ENCODE data around the gene FBF1.
"Not testable (repeated sequence)": the region's sequence is repeated elsewhere in the genome, so short reads cannot be mapped to it uniquely, and the experiment has no call there.

The FBF1 gene

DNA sequence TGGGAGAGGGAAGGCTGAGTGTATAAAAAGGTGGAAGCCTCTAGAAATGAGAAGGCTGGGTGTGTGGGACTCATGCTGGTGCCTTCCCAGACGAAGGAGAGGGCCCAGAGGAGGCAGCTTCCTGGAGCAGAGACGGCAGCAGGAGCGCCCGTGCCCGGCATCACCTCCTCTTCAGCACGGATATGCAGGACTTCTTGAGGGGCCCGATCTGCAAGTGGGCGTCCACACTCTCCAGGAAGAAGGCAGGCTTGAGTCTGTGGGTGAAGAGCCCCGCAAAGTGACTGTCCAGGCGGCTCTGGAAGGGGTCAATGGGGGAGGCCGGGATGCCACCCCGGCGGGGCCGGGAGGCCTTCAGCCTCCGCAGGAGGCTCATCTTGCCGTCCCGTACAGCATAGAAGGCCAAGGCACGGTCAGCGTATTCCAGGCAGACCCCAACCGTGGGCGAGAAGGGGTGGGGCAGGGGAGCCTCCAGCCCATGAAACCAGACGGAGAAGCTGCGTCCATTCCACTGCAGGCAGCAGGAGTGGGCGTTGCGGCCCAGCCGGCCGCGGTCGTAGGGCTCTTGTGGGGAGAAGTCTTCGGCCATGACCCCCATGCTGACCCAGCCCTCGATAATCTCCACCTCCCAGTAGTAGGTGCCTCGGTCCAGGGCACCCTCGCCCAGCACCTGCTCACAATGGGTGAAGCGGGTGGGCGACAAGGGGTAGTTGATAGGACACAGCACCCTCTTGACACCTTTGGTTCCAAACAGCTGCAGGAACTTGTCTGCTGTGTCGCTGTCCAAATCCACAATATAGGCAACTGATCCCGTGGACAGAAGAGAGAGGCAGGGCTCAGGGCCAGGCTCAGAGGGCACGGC, 66.3 kb downstream of the FBF1 start:
- no peak for DNase-seq

DNA sequence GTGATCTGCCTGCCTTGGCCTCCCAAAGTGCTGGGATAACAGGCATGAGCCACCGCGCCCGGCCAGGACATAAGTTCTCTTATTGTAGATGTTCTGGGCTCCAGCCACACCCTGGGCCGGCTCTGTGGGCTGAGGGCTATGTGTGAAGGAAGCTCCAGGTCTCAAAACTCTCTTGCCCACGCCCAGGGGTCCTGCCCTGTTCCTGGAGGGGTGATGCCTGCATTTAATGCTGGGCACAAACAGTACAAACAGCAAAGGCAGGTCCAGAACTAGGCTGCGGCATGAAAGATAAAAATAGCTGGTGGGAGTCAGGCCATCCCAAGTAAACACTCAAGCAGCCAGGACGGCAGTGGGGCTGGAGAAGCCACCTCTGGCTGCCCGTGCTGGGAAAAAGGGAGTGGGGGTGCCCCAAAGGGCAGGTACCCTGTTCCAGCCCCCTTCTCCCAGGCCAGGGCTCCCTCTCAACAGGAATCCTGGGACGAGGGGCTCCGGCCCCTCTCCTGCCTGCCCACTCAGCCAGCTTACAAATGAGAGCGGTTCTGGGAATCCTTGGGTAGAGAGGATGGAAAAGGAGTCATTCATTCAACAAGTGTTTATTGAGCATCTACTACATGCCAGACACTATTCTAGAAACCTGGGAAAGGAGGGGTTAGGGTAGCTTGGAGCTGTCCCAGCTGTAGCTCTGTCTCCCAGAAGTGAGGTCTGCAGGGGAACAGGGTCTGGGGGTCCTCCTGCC, 67.1 kb downstream of the FBF1 start:
- no peak for DNase-seq

DNA sequence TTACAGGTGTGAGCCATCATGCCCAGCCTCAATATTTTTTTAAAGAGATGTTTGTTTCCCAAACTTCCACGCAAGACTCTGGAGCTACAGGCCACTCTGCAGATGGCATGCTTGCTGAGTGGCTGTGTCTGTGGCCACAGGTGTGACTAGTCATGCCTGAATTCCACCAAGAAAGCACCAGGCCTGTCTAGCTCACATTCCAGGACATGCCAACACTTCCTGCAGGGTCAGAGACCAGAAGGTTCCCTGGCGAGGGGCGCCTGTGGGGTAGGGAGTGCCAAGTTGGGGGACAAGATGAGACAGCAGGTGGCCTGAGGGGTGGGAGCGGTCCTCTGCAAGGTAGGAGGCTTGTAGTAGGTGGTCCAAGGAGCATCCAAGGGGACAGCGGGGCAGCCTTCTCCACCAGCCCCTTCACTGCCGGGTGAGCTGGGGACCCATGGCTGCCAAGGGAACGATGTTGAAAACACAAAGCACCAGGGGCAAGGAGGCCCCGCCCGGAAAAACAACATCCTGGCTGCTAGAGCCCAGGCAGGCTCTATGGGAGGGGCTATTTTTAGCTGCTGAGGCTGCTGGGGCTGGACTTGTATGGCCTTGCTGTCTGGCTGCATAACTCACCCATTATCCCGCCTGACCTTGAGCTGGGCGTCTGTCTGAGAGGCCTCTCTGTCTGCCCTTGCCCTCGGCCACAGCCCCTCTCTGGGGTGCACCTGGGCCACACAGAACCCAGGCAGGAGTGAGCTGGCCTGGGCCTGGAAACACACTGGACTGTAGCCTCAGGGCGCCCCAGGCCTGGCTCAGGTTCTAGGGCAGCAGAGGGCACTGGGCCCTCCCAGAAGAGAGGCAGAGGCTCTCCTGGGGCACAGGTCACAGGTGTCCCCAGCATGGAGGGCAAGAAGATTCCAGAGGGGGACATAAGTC, 68.1 kb downstream of the FBF1 start:
- peak; percentile 23 for DNase-seq

DNA sequence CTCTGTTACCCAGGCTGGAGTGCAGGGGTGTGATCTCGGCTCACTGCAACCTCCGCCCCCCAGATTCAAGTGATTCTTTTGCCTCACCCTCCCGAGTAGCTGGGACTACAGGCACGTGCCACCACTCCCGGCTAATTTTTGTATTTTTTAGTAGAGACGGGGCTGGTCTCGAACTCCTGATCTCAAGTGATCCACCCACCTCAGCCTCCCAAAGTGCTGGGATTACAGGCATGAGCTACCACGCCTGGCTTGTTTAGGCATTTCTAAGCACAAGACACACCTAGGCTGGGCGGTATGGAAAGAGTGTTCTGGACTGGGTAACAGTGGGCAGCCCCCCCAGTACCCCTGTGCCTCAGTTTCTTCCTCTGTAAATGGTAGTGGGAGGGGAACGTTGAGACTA, 70.6 kb downstream of the FBF1 start:
- not testable (repeated sequence) for DNase-seq

DNA sequence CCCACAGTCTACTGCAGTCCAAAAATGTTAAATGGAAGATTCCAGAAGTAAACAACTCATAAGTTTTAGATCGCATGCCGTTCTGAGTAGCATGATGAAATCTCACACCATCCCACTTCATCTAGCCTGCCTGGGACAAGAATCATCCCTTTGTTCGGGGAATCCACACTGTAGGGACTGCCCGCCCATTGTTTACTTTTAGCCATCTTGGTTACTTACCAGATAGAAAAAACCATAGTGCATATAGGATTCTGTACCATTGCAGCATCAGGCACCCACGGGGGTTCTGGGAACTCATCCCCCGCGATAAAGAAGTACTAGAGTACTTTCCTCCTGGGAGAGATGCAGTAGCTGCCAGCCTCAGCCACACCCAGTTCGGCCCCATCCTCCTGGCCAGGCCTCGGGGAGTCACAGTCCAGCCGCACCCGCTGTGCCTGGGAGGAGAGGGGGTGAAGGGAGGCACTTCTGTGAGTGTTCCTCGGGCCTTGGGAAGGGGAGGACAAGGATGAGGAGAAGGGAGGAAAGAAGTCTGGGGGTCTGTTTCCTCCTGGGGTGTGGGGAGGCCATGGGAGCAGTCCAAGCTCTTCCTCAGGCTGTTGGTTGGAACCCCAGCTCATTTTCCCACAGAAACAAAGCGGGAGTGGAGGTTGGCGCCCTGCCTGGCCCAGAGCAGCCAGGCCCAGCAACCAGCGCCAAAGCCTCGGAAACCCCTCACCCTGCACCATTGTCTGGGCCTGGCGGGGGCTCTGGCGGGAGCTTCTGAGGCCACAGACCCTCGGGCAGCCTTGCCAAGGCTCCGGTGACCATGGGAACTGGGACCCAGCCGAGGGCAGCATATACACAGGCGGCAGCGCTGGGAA, 71.3 kb downstream of the FBF1 start:
- no peak for DNase-seq

DNA sequence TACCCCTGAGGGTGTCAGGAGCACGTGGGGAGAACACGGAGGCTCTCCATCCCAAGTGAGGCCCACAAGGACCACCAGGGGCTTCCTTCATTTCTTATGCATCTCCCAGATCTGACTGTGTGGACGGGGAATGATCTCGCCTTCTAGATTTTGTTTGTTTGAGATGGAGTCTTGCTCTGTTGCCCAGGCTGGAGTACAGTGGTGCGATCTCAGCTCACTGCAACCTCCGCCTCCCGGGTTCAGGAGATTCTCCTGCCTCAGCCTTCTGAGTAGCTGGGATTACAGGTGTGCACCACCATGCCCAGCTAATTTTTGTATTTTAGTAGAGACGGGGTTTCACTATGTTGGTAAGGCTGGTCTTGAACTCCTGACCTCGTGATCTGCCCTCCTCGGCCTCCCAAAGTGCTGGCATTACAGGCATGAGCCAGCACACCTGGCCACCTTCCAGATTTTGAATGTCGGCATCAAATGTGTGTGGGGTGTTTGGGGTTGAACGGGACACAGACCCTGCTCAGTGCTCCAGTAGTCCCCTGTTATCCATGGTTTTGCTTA, 72.0 kb downstream of the FBF1 start:
- DNase-seq: not testable (repeated sequence)

DNA sequence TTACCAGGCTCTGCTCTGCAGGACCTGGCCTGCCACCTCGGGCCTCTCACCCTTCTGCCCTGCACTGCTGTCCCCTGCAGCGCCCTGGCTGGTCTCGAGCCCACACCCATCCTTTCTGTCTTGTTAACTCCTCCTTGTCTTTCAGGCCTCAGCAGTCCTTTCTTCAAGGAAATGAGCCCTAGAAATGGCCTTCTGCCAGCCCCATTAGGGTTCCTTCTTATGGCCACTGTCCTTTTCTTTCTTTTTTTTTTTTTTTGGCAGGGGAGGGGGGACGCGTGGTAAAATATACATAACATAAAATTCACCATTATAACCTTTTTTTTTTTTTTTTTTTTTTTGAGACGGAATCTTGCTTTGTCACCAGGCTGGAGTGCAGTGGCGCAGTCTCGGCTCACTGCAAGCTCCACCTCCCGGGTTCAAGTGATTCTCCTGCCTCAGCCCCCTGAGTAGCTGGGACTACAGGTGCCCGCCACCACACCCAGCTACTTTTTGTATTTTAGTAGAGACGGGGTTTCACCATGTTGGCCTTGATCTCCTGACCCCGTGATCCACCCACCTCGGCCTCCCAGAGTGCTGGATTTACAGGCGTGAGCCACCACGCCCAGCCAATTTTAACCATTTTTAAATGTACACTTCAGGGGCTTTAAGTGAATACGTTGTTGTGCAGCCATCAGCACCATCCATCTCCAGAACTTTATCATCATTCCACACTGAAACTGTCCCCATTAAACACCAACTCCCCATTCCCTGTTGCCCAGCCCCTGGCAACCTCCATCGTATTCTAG, 75.2 kb downstream of the FBF1 start:
- not testable (repeated sequence) for DNase-seq

DNA sequence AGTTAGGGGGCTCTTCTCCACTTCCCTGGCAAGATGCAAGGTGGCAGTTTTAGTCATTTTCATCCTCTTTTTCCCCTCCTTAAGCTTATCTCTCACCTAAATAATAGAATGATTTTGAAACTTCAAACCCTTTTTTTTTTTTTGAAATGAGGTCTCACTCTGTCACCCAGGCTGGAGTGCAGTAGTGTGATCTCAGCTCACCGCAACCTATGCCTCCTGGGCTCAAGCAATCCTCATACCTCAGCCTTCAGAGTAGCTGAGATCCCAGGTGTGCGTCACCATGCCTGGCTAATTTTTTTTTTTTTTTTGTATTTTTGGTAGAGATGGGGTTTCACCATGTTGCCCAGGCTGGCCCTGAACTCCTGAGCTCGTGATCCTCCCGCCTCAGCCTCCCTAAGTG, 76.0 kb downstream of the FBF1 start:
- not testable (repeated sequence) for DNase-seq

DNA sequence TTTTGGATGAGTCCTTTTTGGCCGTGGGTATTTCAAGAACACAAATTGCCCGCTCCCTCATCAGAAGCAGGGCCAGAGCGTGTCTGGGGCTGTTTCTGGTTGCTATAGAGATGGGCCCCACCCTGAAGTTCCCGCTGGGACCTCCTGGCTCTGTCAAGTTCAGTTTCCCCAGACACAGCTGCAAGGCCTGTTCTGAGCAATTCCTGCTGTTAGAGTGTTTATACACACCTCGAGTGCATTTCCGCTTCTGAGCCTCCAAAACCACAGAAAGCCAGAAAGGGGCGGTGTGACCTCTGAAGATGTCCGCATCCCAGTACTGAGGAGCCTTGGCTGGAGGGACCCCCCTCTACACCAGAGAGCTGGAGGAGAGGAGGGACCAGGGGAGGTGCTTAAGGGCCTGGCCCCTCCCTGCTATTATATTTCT, 76.4 kb downstream of the FBF1 start:
- peak; percentile 29 for DNase-seq

DNA sequence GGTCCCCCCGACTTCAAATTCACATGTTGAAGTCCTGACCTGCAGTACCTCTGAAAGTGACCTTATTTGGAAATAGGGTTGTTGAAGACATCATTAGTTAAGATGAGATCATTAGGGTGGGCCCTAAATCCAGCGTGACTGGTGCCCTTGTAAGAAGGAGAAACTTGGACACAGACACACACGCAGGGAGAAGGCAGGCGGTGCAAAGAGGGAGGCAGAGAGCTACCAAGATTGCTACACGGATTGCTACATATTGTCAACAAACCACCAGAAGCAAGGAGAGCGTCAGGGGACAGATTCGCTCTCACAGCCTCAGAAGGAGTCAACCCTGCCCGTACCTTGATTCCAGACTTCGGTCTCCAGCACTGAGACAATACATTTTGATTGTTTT, 78.9 kb downstream of the FBF1 start:
- no peak for DNase-seq
